NCI-H1417 treated with DMSO at 0.1 percent for 48 hours (cell line): ENCODE data around the gene ABCC3.
A peak's percentile ranks its signal among the peaks of the same experiment; 100 is the strongest.
"Not testable (repeated sequence)": the region's sequence is repeated elsewhere in the genome, so short reads cannot be mapped to it uniquely, and the experiment has no call there.

Source experiments
- DNase-seq: peaks from one replicate; lab custom pipeline; 2025; lab: John Stamatoyannopoulos, UW

The ABCC3 gene

GRCh38 chr17:50707289-50708049 lies 72.8 kb downstream of the ABCC3 start, which contains the start of gene ANKRD40:
ANKRD40 (minus strand) TSS chr17:50707914; CDS start chr17:50707654, 260 bp downstream.
- peak; percentile 63 for DNase-seq

- no peak for DNase-seq
These were observed 73.6 kb downstream of the ABCC3 start for GRCh38 chr17:50708050-50709000.

GRCh38 chr17:50709053-50709452 lies 74.4 kb downstream of the ABCC3 start:
- DNase-seq, result not testable (repeated sequence)

GRCh38 chr17:50710025-50710424 lies 75.3 kb downstream of the ABCC3 start:
- no peak for DNase-seq

- DNase-seq, result no peak
These were observed 76.0 kb downstream of the ABCC3 start for GRCh38 chr17:50710650-50711049.

GRCh38 chr17:50712641-50713040 lies 78.0 kb downstream of the ABCC3 start:
- no peak for DNase-seq

GRCh38 chr17:50715471-50715870 lies 80.8 kb downstream of the ABCC3 start:
- no peak for DNase-seq

GRCh38 chr17:50719144-50719923 lies 84.7 kb downstream of the ABCC3 start, which contains the start of gene LUC7L3:
LUC7L3 (plus strand) TSS chr17:50719603; CDS start chr17:50719733, 130 bp downstream.
- DNase-seq, result peak; percentile 66

- no peak for DNase-seq
These were observed 85.5 kb downstream of the ABCC3 start for GRCh38 chr17:50719924-50720794.

GRCh38 chr17:50721194-50722010 lies 86.7 kb downstream of the ABCC3 start:
- DNase-seq, result no peak

- DNase-seq, result no peak
These were observed 88.1 kb downstream of the ABCC3 start for GRCh38 chr17:50722746-50723145.

- not testable (repeated sequence) for DNase-seq
These were observed 89.9 kb downstream of the ABCC3 start for GRCh38 chr17:50724622-50725021.

- no peak for DNase-seq
These were observed 91.3 kb downstream of the ABCC3 start for GRCh38 chr17:50725769-50726655.

GRCh38 chr17:50728112-50728429 lies 93.4 kb downstream of the ABCC3 start:
- no peak for DNase-seq

- no peak for DNase-seq
These were observed 94.4 kb downstream of the ABCC3 start for GRCh38 chr17:50728881-50729765.

GRCh38 chr17:50731575-50732460 lies 97.1 kb downstream of the ABCC3 start:
- no peak for DNase-seq

GRCh38 chr17:50735287-50735686 lies 100.6 kb downstream of the ABCC3 start:
- DNase-seq, result no peak
